GM10847 (cell line): Measurements from ENCODE around the gene NGEF.

ENCODE experiments used
- POLR2A ChIP-seq: IDR thresholded peaks from 2 replicates; pipeline ENCODE4 v1.6.1; 2011; ENCODE audit not compliant: insufficient read length; ENCODE audit errors: extremely low read depth

Gene NGEF

GRCh38 chr2:232831496-232831895, 181.6 kb downstream of the NGEF start:
- TF ChIP-seq POLR2A, result no peak

- no peak for TF ChIP-seq POLR2A
Measured at GRCh38 chr2:232829988-232830387, 183.1 kb downstream of the NGEF start.
